Breast epithelium (tissue), 4 donors: ENCODE data around the gene LMTK2. TPM values are rescaled to one million over a fixed set of nuclear protein-coding genes. Genes with fewer than 3 reads are reported as not detected.

Source experiments
- DNase-seq, 2 donors: peaks; one replicate each; pipeline ENCODE4 v3.0.0-alpha.2; 2019; ENCODE audit warnings: low spot score in 2 of 2
- H3K27ac ChIP-seq, 2 donors: fragments of 200-600 bp; sonication (generic) in 1 of 2; one replicate each; pipeline ENCODE4 v1.5.1; 2016 to 2019; ENCODE audit warnings: mild to moderate bottlenecking in 1 of 2
- H3K27me3 ChIP-seq, 2 donors: fragments of 200-600 bp; sonication (generic) in 1 of 2; one replicate each; pipeline versions ENCODE4 v1.5.1 to v1.6.0; 2017 to 2019; ENCODE audit warnings: control low read depth in 1 of 2, mild to moderate bottlenecking in 1 of 2
- H3K36me3 ChIP-seq: fragments of 200-600 bp; one replicate; pipeline ENCODE4 v1.5.1; 2019
- H3K4me1 ChIP-seq, 2 donors: fragments of 200-600 bp; sonication (generic); one replicate each; pipeline ENCODE4 v1.5.1; 2016 to 2019; ENCODE audit warnings: control low read depth in 1 of 2
- H3K4me3 ChIP-seq, 3 donors: fragments of 200-600 bp; sonication (generic); 1 replicate in 2 of 3; 2 replicates in 1 of 3; pipeline ENCODE4 v1.5.1; 2016 to 2019; ENCODE audit warnings: mild to moderate bottlenecking in 3 of 3, moderate library complexity in 2 of 3
- H3K9me3 ChIP-seq, 2 donors: fragments of 200-600 bp; sonication (generic) in 1 of 2; one replicate each; pipeline ENCODE4 v1.5.1; 2016 to 2019; ENCODE audit warnings: control low read depth in 1 of 2
- POLR2A ChIP-seq: fragments of 450-650 bp; IDR thresholded peaks from one replicate; pipeline ENCODE4 v1.6.1; 2016; ENCODE audit warnings: antibody characterized with exemption, mild to moderate bottlenecking, moderate library complexity
- POLR2AphosphoS5 ChIP-seq, 3 donors: sonication (generic); formaldehyde crosslinking; IDR thresholded peaks; one replicate each; pipeline ENCODE4 v1.6.1; 2017; ENCODE audit warnings: antibody characterized with exemption in 3 of 3
- intact Hi-C: fragments of 100-400 bp; cut with DNase I; formaldehyde crosslinking; loops from one replicate; pipeline ENCODE4 v1.15.1; 2023; ENCODE audit warnings: low total_unique reads
- total RNA-seq, 3 donors: library from RNA; depleted of rRNA; stranded (reverse); fragments of >200 nt; gene quantifications; one replicate each; pipeline ENCODE4 v1.1.0, GENCODE V29; 2016
- TF ChIP-seq, protein P1 (sequence below), 3 donors: fragments of 450-650 bp; IDR thresholded peaks; one replicate each; pipeline ENCODE4 v1.5.1; 2016 to 2017; ENCODE audit warnings: antibody characterized with exemption in 3 of 3, mild to moderate bottlenecking in 3 of 3, moderate library complexity in 3 of 3

The LMTK2 gene
- total RNA-seq, 3 donors from 2014 or later, result 9.4 to 16.7 (median 14.1) TPM

DNA sequence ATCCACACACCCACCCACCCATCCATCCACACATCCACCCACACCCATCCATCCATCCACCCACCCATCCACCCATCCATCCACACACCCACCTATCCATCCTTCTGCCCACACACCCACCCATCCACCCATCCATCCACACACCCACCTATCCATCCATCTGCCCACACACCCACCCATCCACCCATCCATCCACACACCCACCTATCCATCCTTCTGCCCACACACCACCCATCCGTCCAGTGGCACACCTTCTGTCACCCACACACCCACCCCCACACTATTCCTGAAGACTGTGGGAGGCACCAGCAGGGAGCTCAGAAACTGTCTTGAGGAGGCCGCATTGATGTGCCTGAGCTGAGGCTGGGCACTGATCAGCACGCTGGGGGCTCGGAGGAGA is 136.3 kb downstream of the LMTK2 start:
- DNase-seq, result no peak
- H3K4me3 ChIP-seq, result no peak overlapping the region
- no peaks in the 10 kb centered on the region for H3K4me1 ChIP-seq
- H3K27ac ChIP-seq, result no peak overlapping the region
- no peaks in the 10 kb centered on the region for H3K9me3 ChIP-seq
- intact Hi-C loops, result no loop called here
- H3K36me3 ChIP-seq, result no peaks in the 10 kb centered on the region
- TF ChIP-seq, protein P1, sequence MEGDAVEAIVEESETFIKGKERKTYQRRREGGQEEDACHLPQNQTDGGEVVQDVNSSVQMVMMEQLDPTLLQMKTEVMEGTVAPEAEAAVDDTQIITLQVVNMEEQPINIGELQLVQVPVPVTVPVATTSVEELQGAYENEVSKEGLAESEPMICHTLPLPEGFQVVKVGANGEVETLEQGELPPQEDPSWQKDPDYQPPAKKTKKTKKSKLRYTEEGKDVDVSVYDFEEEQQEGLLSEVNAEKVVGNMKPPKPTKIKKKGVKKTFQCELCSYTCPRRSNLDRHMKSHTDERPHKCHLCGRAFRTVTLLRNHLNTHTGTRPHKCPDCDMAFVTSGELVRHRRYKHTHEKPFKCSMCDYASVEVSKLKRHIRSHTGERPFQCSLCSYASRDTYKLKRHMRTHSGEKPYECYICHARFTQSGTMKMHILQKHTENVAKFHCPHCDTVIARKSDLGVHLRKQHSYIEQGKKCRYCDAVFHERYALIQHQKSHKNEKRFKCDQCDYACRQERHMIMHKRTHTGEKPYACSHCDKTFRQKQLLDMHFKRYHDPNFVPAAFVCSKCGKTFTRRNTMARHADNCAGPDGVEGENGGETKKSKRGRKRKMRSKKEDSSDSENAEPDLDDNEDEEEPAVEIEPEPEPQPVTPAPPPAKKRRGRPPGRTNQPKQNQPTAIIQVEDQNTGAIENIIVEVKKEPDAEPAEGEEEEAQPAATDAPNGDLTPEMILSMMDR (IDR thresholded peaks at IDR 0.05), result no peak
- no peak for TF ChIP-seq POLR2A
- TF ChIP-seq POLR2AphosphoS5 (IDR thresholded peaks at IDR 0.05), result no peak
- H3K27me3 ChIP-seq, result no peaks in the 10 kb centered on the region

DNA sequence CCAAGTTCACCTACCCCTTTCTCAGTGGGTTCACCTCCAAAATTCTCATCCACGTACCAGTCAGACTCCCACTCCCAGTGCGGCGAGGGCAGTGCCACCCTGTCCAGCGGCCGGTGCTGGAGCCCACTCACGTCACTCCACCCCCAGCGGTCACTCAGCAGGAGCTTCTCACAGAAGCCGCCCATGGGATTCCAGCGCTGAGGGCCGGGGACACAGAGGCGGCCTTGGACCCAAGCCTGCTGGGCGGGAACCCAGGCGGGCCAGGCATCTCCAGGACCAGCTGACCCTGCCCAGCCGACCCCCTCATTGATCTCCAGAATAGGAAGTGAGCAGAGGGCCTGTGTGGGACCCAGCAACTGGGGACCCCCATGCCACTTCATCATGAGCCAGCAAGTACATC is 138.2 kb downstream of the LMTK2 start:
- DNase-seq, result no peak
- H3K27ac ChIP-seq, result no peak overlapping the region

DNA sequence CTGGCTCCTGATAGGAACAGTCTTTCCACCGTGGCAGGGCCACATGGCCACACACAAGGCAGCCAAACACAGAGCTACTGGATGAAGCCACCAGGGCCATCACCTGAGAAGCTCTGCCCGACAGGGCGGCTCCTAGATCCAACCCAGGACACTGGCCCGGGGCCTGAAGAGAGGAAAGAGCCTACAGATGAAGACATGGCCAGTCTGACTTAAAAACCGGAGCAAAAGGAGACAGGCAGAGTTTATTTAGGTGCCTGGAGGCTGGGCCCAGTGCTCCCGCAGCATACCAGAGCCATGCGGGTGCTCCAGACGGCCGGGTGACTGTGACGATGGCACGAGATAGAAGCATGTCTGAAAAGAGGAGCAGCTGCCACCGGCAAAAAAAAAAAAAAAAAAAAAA is 141.5 kb downstream of the LMTK2 start:
- intact Hi-C loops, result no loop called here
- no peaks in the 10 kb centered on the region for H3K9me3 ChIP-seq
- TF ChIP-seq, protein P1 (IDR thresholded peaks at IDR 0.05), result no peak
- TF ChIP-seq POLR2AphosphoS5 (IDR thresholded peaks at IDR 0.05) (no peak), POLR2A (no peak)
- H3K27ac ChIP-seq, result no peak overlapping the region
- no peaks in the 10 kb centered on the region for H3K27me3 ChIP-seq
- H3K36me3 ChIP-seq, result no peaks in the 10 kb centered on the region
- peaks cover 0 to 13% of the 10 kb centered on the region in 2 donors for H3K4me1 ChIP-seq
- DNase-seq, result no peak
- H3K4me3 ChIP-seq, result no peak overlapping the region

More for the DNA sequence above, 138.2 kb downstream of the LMTK2 start:
- no peaks in the 10 kb centered on the region for H3K4me1 ChIP-seq
- TF ChIP-seq, protein P1 (IDR thresholded peaks at IDR 0.05), result no peak
- no peak for TF ChIP-seq POLR2AphosphoS5 (IDR thresholded peaks at IDR 0.05)
- no peak for TF ChIP-seq POLR2A
- no peak overlapping the region for H3K4me3 ChIP-seq
- intact Hi-C loops, result no loop called here
- no peaks in the 10 kb centered on the region for H3K27me3 ChIP-seq
- H3K9me3 ChIP-seq, result no peaks in the 10 kb centered on the region
- H3K36me3 ChIP-seq, result no peaks in the 10 kb centered on the region

DNA sequence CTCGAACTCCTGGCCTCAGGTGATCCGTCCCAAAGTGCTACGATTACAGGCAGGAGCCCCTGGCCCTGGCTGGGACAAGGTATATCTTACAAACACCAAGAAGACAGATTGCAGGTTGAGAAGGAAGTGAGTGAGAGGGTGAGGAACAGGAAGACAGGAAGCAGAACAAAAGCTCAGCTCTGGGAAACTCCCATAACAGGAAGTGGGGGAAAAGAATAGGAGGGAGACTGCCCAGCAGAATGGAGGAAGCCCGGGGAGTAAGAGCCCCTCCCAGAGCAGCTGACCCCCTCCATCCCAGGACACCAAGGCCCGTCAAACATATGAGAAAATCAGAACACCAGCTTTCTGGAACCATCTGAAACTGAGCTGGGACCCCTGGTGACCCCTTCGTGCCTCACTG is 142.4 kb downstream of the LMTK2 start:
- H3K9me3 ChIP-seq, result no peaks in the 10 kb centered on the region
- H3K27me3 ChIP-seq, result no peaks in the 10 kb centered on the region
- no peaks in the 10 kb centered on the region for H3K36me3 ChIP-seq
- no peak for DNase-seq
- no peak overlapping the region for H3K4me3 ChIP-seq
- peak overlapping the region; percentile 5 to 6 for H3K27ac ChIP-seq
- peaks cover 0 to 17% of the 10 kb centered on the region in 2 donors for H3K4me1 ChIP-seq
- no peak for TF ChIP-seq POLR2AphosphoS5 (IDR thresholded peaks at IDR 0.05)
- TF ChIP-seq POLR2A, result no peak
- TF ChIP-seq, protein P1 (IDR thresholded peaks at IDR 0.05), result no peak
- intact Hi-C loops, result no loop called here

DNA sequence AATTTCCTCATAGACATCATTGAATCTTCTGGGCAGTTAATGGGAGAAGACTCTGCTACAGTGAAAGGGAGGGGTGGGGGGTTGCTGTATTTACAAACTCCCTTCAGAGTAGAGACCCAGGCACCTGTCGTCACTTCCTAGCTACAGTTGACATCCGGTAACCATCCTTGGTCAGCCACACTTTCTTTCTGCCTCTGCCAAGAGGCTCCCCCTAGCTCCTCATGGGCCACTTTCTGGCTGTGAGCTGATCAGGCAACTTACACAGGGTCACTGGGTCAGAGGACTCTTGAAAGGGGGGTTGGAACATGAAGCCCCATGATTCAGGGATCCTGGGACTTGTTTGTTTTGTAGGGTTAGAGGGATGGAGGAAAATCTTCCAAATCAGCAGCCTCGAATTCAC is 144.1 kb downstream of the LMTK2 start:
- no peak for DNase-seq
- Histone ChIP-seq H3K36me3 (no peaks in the 10 kb centered on the region), H3K27ac (peak overlapping the region; percentile 83 to 88), H3K27me3 (no peaks in the 10 kb centered on the region), H3K4me1 (peaks cover 0 to 17% of the 10 kb centered on the region in 2 donors), H3K4me3 (peak overlapping the region in 2 of 3 donors; percentile 91 to 92), H3K9me3 (no peaks in the 10 kb centered on the region)
- TF ChIP-seq, protein P1 (IDR thresholded peaks at IDR 0.05), result no peak
- TF ChIP-seq POLR2AphosphoS5 (IDR thresholded peaks at IDR 0.05), result no peak
- no peak for TF ChIP-seq POLR2A
- intact Hi-C loops, result no loop called here
